SK-N-SH treated with all-trans-retinoic acid at 6 μM for 48 hours (cell line): ENCODE measurements around the gene COL4A1.

Experiments used
- ARNTL ChIP-seq: fragments of 450-650 bp; formaldehyde crosslinking; IDR thresholded peaks from 2 replicates; pipeline ENCODE4 v1.5.0; 2020; ENCODE audit warnings: low read depth, mild to moderate bottlenecking, moderate library complexity, borderline replicate concordance
- ESRRG ChIP-seq: fragments of 250-450 bp; sonication (Bioruptor Pico); IDR thresholded peaks from 2 replicates; pipeline ENCODE4 v1.6.1; 2021; ENCODE audit warnings: mild to moderate bottlenecking
- PPARA ChIP-seq: fragments of 250-450 bp; sonication (Bioruptor Pico); IDR thresholded peaks from 2 replicates; pipeline ENCODE4 v1.5.0; 2020; ENCODE audit warnings: mild to moderate bottlenecking, borderline replicate concordance
- RARB ChIP-seq: fragments of 250-450 bp; sonication (Bioruptor Pico); IDR thresholded peaks from 2 replicates; pipeline ENCODE4 v1.8.0; 2021; ENCODE audit warnings: mild to moderate bottlenecking, moderate library complexity
- ZC3H10 ChIP-seq: fragments of 250-450 bp; sonication (Bioruptor Pico); IDR thresholded peaks from 2 replicates; pipeline ENCODE4 v1.5.1; 2021; ENCODE audit warnings: mild to moderate bottlenecking, moderate library complexity
- ZFP30 ChIP-seq: fragments of 450-650 bp; formaldehyde crosslinking; IDR thresholded peaks from 2 replicates; pipeline ENCODE4 v1.5.0; 2022; ENCODE audit warnings: mild to moderate bottlenecking, moderate library complexity
- ZNF8 ChIP-seq: fragments of 450-650 bp; formaldehyde crosslinking; IDR thresholded peaks from 2 replicates; pipeline ENCODE4 v1.5.0; 2020; ENCODE audit warnings: mild to moderate bottlenecking, moderate library complexity
- TF ChIP-seq, protein P1 (sequence below): fragments of 250-450 bp; sonication (Bioruptor Pico); IDR thresholded peaks from 2 replicates; pipeline ENCODE4 v1.5.1; 2020; ENCODE audit warnings: low read depth, mild to moderate bottlenecking, moderate library complexity
- TF ChIP-seq, protein P2 (sequence below): fragments of 250-450 bp; sonication (Bioruptor Pico); IDR thresholded peaks from 2 replicates; pipeline ENCODE4 v1.8.0; 2020; ENCODE audit warnings: mild to moderate bottlenecking, moderate library complexity, borderline replicate concordance

DNA sequence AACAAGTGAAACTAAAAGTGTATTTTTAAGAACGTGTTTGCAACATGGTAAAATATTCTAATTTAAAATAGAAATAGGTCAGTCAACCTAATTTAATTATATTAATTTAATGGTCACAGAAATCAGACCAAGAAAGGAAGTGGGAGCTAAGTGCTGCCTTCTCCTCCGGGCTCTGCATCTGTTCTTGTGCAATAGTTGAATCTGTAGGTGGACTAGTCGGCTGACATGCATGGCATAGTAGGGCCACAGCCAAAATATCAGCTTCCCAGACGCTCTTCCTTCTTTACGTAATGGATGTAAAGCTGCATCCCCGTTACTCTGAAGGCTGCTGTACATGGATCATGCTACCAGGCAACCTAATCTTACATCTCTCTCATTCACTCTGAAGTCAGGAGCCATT, 47.3 kb downstream of the COL4A1 start:
- TF ChIP-seq, protein P1, sequence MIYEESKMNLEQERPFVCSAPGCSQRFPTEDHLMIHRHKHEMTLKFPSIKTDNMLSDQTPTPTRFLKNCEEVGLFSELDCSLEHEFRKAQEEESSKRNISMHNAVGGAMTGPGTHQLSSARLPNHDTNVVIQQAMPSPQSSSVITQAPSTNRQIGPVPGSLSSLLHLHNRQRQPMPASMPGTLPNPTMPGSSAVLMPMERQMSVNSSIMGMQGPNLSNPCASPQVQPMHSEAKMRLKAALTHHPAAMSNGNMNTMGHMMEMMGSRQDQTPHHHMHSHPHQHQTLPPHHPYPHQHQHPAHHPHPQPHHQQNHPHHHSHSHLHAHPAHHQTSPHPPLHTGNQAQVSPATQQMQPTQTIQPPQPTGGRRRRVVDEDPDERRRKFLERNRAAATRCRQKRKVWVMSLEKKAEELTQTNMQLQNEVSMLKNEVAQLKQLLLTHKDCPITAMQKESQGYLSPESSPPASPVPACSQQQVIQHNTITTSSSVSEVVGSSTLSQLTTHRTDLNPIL (CRISPR knock-in tag), result no peak
- TF ChIP-seq ARNTL, result no peak
- TF ChIP-seq RARB (CRISPR knock-in tag), result no peak
- no peak for TF ChIP-seq ZFP30 (CRISPR knock-in tag)
- TF ChIP-seq, protein P2, sequence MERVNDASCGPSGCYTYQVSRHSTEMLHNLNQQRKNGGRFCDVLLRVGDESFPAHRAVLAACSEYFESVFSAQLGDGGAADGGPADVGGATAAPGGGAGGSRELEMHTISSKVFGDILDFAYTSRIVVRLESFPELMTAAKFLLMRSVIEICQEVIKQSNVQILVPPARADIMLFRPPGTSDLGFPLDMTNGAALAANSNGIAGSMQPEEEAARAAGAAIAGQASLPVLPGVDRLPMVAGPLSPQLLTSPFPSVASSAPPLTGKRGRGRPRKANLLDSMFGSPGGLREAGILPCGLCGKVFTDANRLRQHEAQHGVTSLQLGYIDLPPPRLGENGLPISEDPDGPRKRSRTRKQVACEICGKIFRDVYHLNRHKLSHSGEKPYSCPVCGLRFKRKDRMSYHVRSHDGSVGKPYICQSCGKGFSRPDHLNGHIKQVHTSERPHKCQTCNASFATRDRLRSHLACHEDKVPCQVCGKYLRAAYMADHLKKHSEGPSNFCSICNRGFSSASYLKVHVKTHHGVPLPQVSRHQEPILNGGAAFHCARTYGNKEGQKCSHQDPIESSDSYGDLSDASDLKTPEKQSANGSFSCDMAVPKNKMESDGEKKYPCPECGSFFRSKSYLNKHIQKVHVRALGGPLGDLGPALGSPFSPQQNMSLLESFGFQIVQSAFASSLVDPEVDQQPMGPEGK, result no peak
- no peak for TF ChIP-seq ZC3H10 (CRISPR knock-in tag)
- TF ChIP-seq ESRRG (CRISPR knock-in tag), result no peak
- no peak for TF ChIP-seq ZNF8 (CRISPR knock-in tag)
- no peak for TF ChIP-seq PPARA (CRISPR knock-in tag)
